ENCODE data around the gene RNASE1.

- no peak for TF ChIP-seq POLR2AphosphoS5 (IDR thresholded peaks at IDR 0.05; ENCODE audit: control insufficient read depth, insufficient read depth, low read depth, low read length)
- no peak for TF ChIP-seq CTCF (IDR thresholded peaks at IDR 0.05 in 2 of 3, conservative IDR thresholded peaks at IDR 0.05 in 1 of 3; ENCODE audit: insufficient read depth in 2 of 3, low read depth in 1 of 3, low read length in 3 of 3)
- no peak for TF ChIP-seq SRSF7 (optimal IDR thresholded peaks at IDR 0.05; ENCODE audit: low read depth, low read length)
- no peak for TF ChIP-seq PURB (CRISPR knock-in tag; IDR thresholded peaks at IDR 0.05; ENCODE audit: low read depth)
- TF ChIP-seq ATF2 (CRISPR knock-in tag; IDR thresholded peaks at IDR 0.05) = no peak
- no peak for TF ChIP-seq ZZZ3 (IDR thresholded peaks at IDR 0.05)
- TF ChIP-seq ERF (CRISPR knock-in tag; IDR thresholded peaks at IDR 0.05) = no peak
These were observed 43.9 kb upstream of the RNASE1 start for GRCh38 chr14:20846560-20846959.

All from K562 (cell line).